ENCODE results near the gene PRSS27.
A peak's percentile ranks its signal among the peaks of the same experiment; 100 is the strongest.
"Not testable (repeated sequence)": the region's sequence is repeated elsewhere in the genome, so short reads cannot be mapped to it uniquely, and the experiment has no call there.

PRSS27 gene

GRCh38 chr16:2724816-2725348 is 4.9 kb upstream of the PRSS27 start:
- no peaks in the 10 kb centered on the region for H3K36me3 Mint-ChIP-seq (ENCODE audit: low read depth)
- no peaks in the 10 kb centered on the region for H3K9me3 Mint-ChIP-seq
- H3K27ac Mint-ChIP-seq = no peak overlapping the region
- peaks cover 9% of the 10 kb centered on the region for H3K4me1 Mint-ChIP-seq (ENCODE audit: low read depth)
- no peak overlapping the region for H3K4me3 Mint-ChIP-seq
- peaks cover 14% of the 10 kb centered on the region for H3K27me3 Mint-ChIP-seq
- intact Hi-C loops (cut with micrococcal nuclease) = no loop called here

- H3K4me3 Mint-ChIP-seq = no peak overlapping the region
- H3K27me3 Mint-ChIP-seq = peaks cover 14% of the 10 kb centered on the region
- intact Hi-C loops (cut with micrococcal nuclease) = no loop called here
- H3K36me3 Mint-ChIP-seq (ENCODE audit: low read depth) = no peaks in the 10 kb centered on the region
- peaks cover 10% of the 10 kb centered on the region for H3K4me1 Mint-ChIP-seq (ENCODE audit: low read depth)
- no peak overlapping the region for H3K27ac Mint-ChIP-seq
- no peaks in the 10 kb centered on the region for H3K9me3 Mint-ChIP-seq
Measured at GRCh38 chr16:2724088-2724676, 4.2 kb upstream of the PRSS27 start.

GRCh38 chr16:2721634-2722173 is 1.7 kb upstream of the PRSS27 start:
- peak overlapping the region; percentile 42 for H3K4me3 Mint-ChIP-seq
- intact Hi-C loops (cut with micrococcal nuclease) = loop anchor here (2.0 kb wide), 1 partner anchor 31 kb away; the partner anchor contains the start of gene SRRM2
- not testable (repeated sequence) for H3K9me3 Mint-ChIP-seq; H3K27ac Mint-ChIP-seq; H3K36me3 Mint-ChIP-seq (ENCODE audit: low read depth)
- H3K27me3 Mint-ChIP-seq = peaks cover 19% of the 10 kb centered on the region
- H3K4me1 Mint-ChIP-seq (ENCODE audit: low read depth) = peaks cover 10% of the 10 kb centered on the region

GRCh38 chr16:2720719-2721633 is 952 bp upstream of the PRSS27 start:
- Mint-ChIP-seq H3K4me1 (ENCODE audit: low read depth) (peaks cover 16% of the 10 kb centered on the region), H3K9me3 (no peaks in the 10 kb centered on the region), H3K36me3 (ENCODE audit: low read depth) (no peaks in the 10 kb centered on the region), H3K27me3 (peaks cover 27% of the 10 kb centered on the region), H3K27ac (peak overlapping the region; percentile 83), H3K4me3 (peak overlapping the region; percentile 79)
- intact Hi-C loops (cut with micrococcal nuclease) = loop anchor here (2.0 kb wide), 1 partner anchor 32 kb away; the partner anchor contains the start of gene SRRM2

- H3K27ac Mint-ChIP-seq = no peak overlapping the region
- intact Hi-C loops (cut with micrococcal nuclease) = loop anchor here (2.0 kb wide), 1 partner anchor 33 kb away; the partner anchor contains the start of gene SRRM2
- H3K27me3 Mint-ChIP-seq = peaks cover 29% of the 10 kb centered on the region
Measured at GRCh38 chr16:2719328-2720063, 528 bp downstream of the PRSS27 start.

GRCh38 chr16:2717383-2718263 is 2.4 kb downstream of the PRSS27 start:
- intact Hi-C loops (cut with micrococcal nuclease) = no loop called here
- Mint-ChIP-seq H3K9me3 (no peaks in the 10 kb centered on the region), H3K4me1 (ENCODE audit: low read depth) (peaks cover 33% of the 10 kb centered on the region), H3K4me3 (no peak overlapping the region), H3K36me3 (ENCODE audit: low read depth) (no peaks in the 10 kb centered on the region), H3K27me3 (peaks cover 31% of the 10 kb centered on the region), H3K27ac (no peak overlapping the region)

More at GRCh38 chr16:2719328-2720063, 528 bp downstream of the PRSS27 start:
- Mint-ChIP-seq H3K9me3 (no peaks in the 10 kb centered on the region), H3K4me1 (ENCODE audit: low read depth) (peaks cover 29% of the 10 kb centered on the region), H3K36me3 (ENCODE audit: low read depth) (no peaks in the 10 kb centered on the region), H3K4me3 (peak overlapping the region; percentile 49)

GRCh38 chr16:2716948-2717347 is 3.1 kb downstream of the PRSS27 start:
- H3K9me3 Mint-ChIP-seq = no peaks in the 10 kb centered on the region
- no peak overlapping the region for H3K27ac Mint-ChIP-seq
- intact Hi-C loops (cut with micrococcal nuclease) = no loop called here
- H3K36me3 Mint-ChIP-seq (ENCODE audit: low read depth) = no peaks in the 10 kb centered on the region
- peaks cover 31% of the 10 kb centered on the region for H3K27me3 Mint-ChIP-seq
- H3K4me1 Mint-ChIP-seq (ENCODE audit: low read depth) = peaks cover 33% of the 10 kb centered on the region
- no peak overlapping the region for H3K4me3 Mint-ChIP-seq

- peaks cover 33% of the 10 kb centered on the region for H3K4me1 Mint-ChIP-seq (ENCODE audit: low read depth)
- H3K4me3 Mint-ChIP-seq = peak overlapping the region; percentile 32
- H3K9me3 Mint-ChIP-seq = no peaks in the 10 kb centered on the region
- no peaks in the 10 kb centered on the region for H3K36me3 Mint-ChIP-seq (ENCODE audit: low read depth)
- H3K27ac Mint-ChIP-seq = peak overlapping the region; percentile 44
- H3K27me3 Mint-ChIP-seq = peaks cover 31% of the 10 kb centered on the region
- intact Hi-C loops (cut with micrococcal nuclease) = no loop called here
Measured at GRCh38 chr16:2715966-2716885, 3.8 kb downstream of the PRSS27 start.

GRCh38 chr16:2715519-2715918 is 4.5 kb downstream of the PRSS27 start:
- intact Hi-C loops (cut with micrococcal nuclease) = no loop called here
- Mint-ChIP-seq H3K4me1 (ENCODE audit: low read depth) (peaks cover 33% of the 10 kb centered on the region), H3K27me3 (peaks cover 31% of the 10 kb centered on the region), H3K27ac (no peak overlapping the region), H3K4me3 (no peak overlapping the region), H3K9me3 (no peaks in the 10 kb centered on the region), H3K36me3 (ENCODE audit: low read depth) (peaks cover 2% of the 10 kb centered on the region)

GRCh38 chr16:2715064-2715463 is 5.0 kb downstream of the PRSS27 start:
- Mint-ChIP-seq H3K4me3 (no peak overlapping the region), H3K4me1 (ENCODE audit: low read depth) (peaks cover 35% of the 10 kb centered on the region), H3K27ac (no peak overlapping the region), H3K36me3 (ENCODE audit: low read depth) (peaks cover 7% of the 10 kb centered on the region), H3K27me3 (peaks cover 31% of the 10 kb centered on the region), H3K9me3 (no peaks in the 10 kb centered on the region)
- intact Hi-C loops (cut with micrococcal nuclease) = no loop called here

- Mint-ChIP-seq H3K36me3 (ENCODE audit: low read depth) (peaks cover 16% of the 10 kb centered on the region), H3K27me3 (peaks cover 31% of the 10 kb centered on the region), H3K4me3 (no peak overlapping the region), H3K9me3 (no peaks in the 10 kb centered on the region), H3K4me1 (ENCODE audit: low read depth) (peaks cover 33% of the 10 kb centered on the region), H3K27ac (no peak overlapping the region)
- intact Hi-C loops (cut with micrococcal nuclease) = no loop called here
Measured at GRCh38 chr16:2713985-2714774, 5.8 kb downstream of the PRSS27 start.

All from dendritic cell treated with granulocyte-macrophage colony-stimulating factor and Interleukin-4, amounts not matched to agents 40 ng/mL and 50 ng/mL, for 4 days (primary cell).